HFF-Myc (cell line): ENCODE measurements around the gene RTCB.

ENCODE experiments used
- DNase-seq: peaks from one replicate; pipeline ENCODE4 v3.0.0-alpha.2; 2011; ENCODE audit warnings: low read depth; ENCODE audit errors: extremely low read depth
- H3K4me3 ChIP-seq: replicated peaks from 2 replicates; pipeline ENCODE4 v1.5.1; 2011; ENCODE audit warnings: low read depth, mild to moderate bottlenecking, control low read depth, low read length
- CTCF ChIP-seq: IDR thresholded peaks from 2 replicates; pipeline ENCODE4 v1.5.1; 2012; ENCODE audit warnings: mild to moderate bottlenecking, low read depth, low read length, control low read depth; ENCODE audit errors: missing control alignments

Gene RTCB

GRCh38 chr22:32426881-32427280 lies 14.8 kb upstream of the RTCB start:
- no peak overlapping the region for H3K4me3 ChIP-seq
- no peak for TF ChIP-seq CTCF
- no peak for DNase-seq

- TF ChIP-seq CTCF, result no peak
- no peak overlapping the region for H3K4me3 ChIP-seq
- no peak for DNase-seq
Observed at GRCh38 chr22:32423664-32424063, 11.6 kb upstream of the RTCB start.

GRCh38 chr22:32422062-32422461 lies 10.0 kb upstream of the RTCB start:
- H3K4me3 ChIP-seq, result no peak overlapping the region
- DNase-seq, result no peak
- no peak for TF ChIP-seq CTCF

GRCh38 chr22:32421484-32421883 lies 9.4 kb upstream of the RTCB start:
- no peak for TF ChIP-seq CTCF
- no peak overlapping the region for H3K4me3 ChIP-seq
- DNase-seq, result no peak

GRCh38 chr22:32417906-32418305 lies 5.9 kb upstream of the RTCB start:
- TF ChIP-seq CTCF, result no peak
- H3K4me3 ChIP-seq, result no peak overlapping the region
- DNase-seq, result no peak

GRCh38 chr22:32416556-32417085 lies 4.6 kb upstream of the RTCB start:
- no peak for TF ChIP-seq CTCF
- no peak overlapping the region for H3K4me3 ChIP-seq
- no peak for DNase-seq

- DNase-seq, result no peak
- no peak for TF ChIP-seq CTCF
- no peak overlapping the region for H3K4me3 ChIP-seq
Observed at GRCh38 chr22:32414191-32414590, 2.1 kb upstream of the RTCB start.
